ENCODE measurements around the gene CACUL1. TPM values are rescaled to one million over a fixed set of nuclear protein-coding genes. Genes with fewer than 3 reads are reported as not detected.
"Not testable (repeated sequence)": the region's sequence is repeated elsewhere in the genome, so short reads cannot be mapped to it uniquely, and the experiment has no call there.

The CACUL1 gene
- total RNA-seq, 1 experiment from 2014 or later, result 62.5 TPM

DNA sequence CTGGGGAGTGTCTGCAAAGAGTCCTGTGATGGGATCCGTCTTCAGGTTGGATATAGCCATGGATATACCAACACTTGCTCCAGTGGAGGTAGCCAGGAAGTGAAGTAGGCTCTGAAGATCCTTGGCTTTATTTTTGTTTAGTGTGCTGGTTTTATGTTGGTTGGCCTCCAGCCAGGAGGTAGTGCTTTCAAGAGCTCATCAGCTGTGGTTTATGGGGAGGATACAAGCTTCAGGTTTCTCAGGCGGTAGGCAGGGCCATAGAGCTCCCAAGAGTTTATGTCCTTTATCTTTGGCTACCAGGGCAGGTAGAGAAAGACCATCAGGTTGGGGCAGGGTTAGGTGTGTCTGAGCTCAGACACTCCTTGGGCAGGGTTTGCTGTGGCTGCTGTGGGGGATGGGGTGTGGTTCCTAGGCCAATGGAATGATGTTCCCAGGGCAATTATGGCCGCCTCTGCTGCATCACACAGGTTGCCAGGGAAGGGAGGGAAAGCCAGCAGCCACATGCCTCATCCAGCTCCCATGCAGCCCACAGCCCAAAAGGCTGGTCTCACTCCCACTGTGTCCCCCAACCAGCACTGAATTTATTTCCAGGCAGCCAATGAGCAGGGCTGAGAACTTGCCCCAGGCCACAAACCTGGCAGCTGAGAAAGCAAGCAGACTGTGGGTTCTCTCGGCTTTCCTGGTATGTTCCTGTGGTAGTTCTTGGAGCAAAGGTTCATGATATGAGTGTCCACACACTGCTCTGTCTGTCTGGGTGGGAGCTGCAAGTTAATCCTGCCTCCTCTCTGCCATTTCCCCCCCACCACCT, 92.3 kb downstream of the CACUL1 start:
- Histone ChIP-seq H3K4me3 (no peak overlapping the region), H3F3A (ENCODE audit: insufficient read depth, low read depth) (no peaks in the 10 kb centered on the region), H3K36me3 (ENCODE audit: low read depth) (no peaks in the 10 kb centered on the region), H3K79me2 (ENCODE audit: low read depth) (no peaks in the 10 kb centered on the region), H3K4me2 (no peak overlapping the region), H3K27ac (no peak overlapping the region), H2AFZ (no peak overlapping the region), H3K27me3 (ENCODE audit: insufficient read depth, low read depth) (no peaks in the 10 kb centered on the region), H4K20me1 (ENCODE audit: insufficient read depth) (no peaks in the 10 kb centered on the region), H3K4me1 (replicated peaks; ENCODE audit: insufficient read depth) (no peaks in the 10 kb centered on the region), H3K9me2 (ENCODE audit: insufficient read depth) (no peaks in the 10 kb centered on the region), H3K9me3 (ENCODE audit: insufficient read depth, low read depth) (no peaks in the 10 kb centered on the region)
- BruUV-seq (replicated peaks), result no TSS peak
- no peak for DNase-seq
- ChIA-PET POLR2A (ENCODE audit: unreplicated experiment) (no interaction called here), CTCF (no interaction called here)
- TF ChIP-seq EZH2 (IDR thresholded peaks at IDR 0.05; ENCODE audit: low read depth), result no peak
- TF ChIP-seq, protein P1, sequence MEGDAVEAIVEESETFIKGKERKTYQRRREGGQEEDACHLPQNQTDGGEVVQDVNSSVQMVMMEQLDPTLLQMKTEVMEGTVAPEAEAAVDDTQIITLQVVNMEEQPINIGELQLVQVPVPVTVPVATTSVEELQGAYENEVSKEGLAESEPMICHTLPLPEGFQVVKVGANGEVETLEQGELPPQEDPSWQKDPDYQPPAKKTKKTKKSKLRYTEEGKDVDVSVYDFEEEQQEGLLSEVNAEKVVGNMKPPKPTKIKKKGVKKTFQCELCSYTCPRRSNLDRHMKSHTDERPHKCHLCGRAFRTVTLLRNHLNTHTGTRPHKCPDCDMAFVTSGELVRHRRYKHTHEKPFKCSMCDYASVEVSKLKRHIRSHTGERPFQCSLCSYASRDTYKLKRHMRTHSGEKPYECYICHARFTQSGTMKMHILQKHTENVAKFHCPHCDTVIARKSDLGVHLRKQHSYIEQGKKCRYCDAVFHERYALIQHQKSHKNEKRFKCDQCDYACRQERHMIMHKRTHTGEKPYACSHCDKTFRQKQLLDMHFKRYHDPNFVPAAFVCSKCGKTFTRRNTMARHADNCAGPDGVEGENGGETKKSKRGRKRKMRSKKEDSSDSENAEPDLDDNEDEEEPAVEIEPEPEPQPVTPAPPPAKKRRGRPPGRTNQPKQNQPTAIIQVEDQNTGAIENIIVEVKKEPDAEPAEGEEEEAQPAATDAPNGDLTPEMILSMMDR (conservative IDR thresholded peaks at IDR 0.05), result no peak
- intact Hi-C loops (cut with micrococcal nuclease; ENCODE audit: unreplicated experiment), result no loop called here

DNA sequence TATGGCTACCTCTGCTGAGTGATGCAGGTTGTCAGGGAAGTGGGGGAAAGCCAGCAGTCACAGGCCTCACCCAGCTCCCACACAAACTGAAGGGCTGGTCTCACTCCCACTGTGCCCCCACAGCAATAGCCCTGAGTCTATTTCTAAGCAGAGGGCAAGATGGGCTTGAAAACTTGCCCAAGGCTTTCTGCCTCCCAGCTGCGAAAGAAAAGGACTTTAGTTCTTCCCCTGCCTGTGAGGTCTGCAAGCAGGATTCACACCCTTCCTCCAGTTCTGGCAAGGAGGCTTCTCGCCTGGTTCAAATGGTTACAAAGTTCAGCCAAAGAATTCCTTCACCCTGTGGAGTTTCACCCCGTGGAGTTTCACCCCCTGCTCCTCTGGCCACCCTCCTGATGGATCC, 96.0 kb downstream of the CACUL1 start:
- Histone ChIP-seq H3K9me3 (ENCODE audit: insufficient read depth, low read depth) (no peaks in the 10 kb centered on the region), H3K4me2 (no peak overlapping the region), H3K9me2 (ENCODE audit: insufficient read depth) (no peaks in the 10 kb centered on the region), H3K27ac (no peak overlapping the region), H2AFZ (no peak overlapping the region), H3F3A (ENCODE audit: insufficient read depth, low read depth) (no peaks in the 10 kb centered on the region), H4K20me1 (ENCODE audit: insufficient read depth) (no peaks in the 10 kb centered on the region), H3K79me2 (ENCODE audit: low read depth) (no peaks in the 10 kb centered on the region), H3K27me3 (ENCODE audit: insufficient read depth, low read depth) (no peaks in the 10 kb centered on the region), H3K4me3 (no peak overlapping the region), H3K36me3 (ENCODE audit: low read depth) (no peaks in the 10 kb centered on the region), H3K4me1 (replicated peaks; ENCODE audit: insufficient read depth) (no peaks in the 10 kb centered on the region)
- TF ChIP-seq, protein P1 (conservative IDR thresholded peaks at IDR 0.05), result no peak
- TF ChIP-seq EZH2 (IDR thresholded peaks at IDR 0.05; ENCODE audit: low read depth), result no peak
- POLR2A ChIA-PET (ENCODE audit: unreplicated experiment), result no interaction called here
- CTCF ChIA-PET, result no interaction called here
- intact Hi-C loops (cut with micrococcal nuclease; ENCODE audit: unreplicated experiment), result no loop called here
- no TSS peak for BruUV-seq (replicated peaks)
- no peak for DNase-seq

GRCh38 chr10:118658168-118658567, 96.6 kb downstream of the CACUL1 start:
- H3K9me3 ChIP-seq (ENCODE audit: insufficient read depth, low read depth); H3F3A ChIP-seq (ENCODE audit: insufficient read depth, low read depth); DNase-seq; intact Hi-C loops (cut with micrococcal nuclease; ENCODE audit: unreplicated experiment); BruUV-seq (replicated peaks); H2AFZ ChIP-seq; H3K4me1 ChIP-seq (replicated peaks; ENCODE audit: insufficient read depth); H3K27ac ChIP-seq; H3K9me2 ChIP-seq (ENCODE audit: insufficient read depth); H3K4me2 ChIP-seq; H3K36me3 ChIP-seq (ENCODE audit: low read depth); H3K79me2 ChIP-seq (ENCODE audit: low read depth); POLR2A ChIA-PET (ENCODE audit: unreplicated experiment); H4K20me1 ChIP-seq (ENCODE audit: insufficient read depth); CTCF ChIA-PET; H3K27me3 ChIP-seq (ENCODE audit: insufficient read depth, low read depth); H3K4me3 ChIP-seq: not testable (repeated sequence)

DNA sequence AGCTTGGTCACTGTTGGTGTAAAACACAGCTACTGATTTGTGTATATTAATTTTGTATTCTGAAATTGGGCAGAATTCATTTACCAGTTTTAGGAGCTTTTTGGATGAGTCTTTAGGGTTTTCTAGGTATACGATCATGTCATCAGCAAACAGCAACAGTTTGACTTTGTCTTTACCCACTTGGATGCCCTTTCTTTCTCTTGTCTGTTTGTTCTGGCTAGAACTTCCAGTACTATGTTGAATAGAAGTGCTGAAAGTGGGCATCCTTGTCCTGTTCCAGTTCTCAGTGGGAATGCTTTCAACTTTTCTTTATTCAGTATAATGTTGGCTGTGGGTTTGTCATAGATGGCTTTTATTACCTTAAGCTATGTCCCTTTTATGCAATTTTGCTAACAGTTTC, 109.5 kb downstream of the CACUL1 start:
- BruUV-seq (replicated peaks); H3K4me1 ChIP-seq (replicated peaks; ENCODE audit: insufficient read depth); CTCF ChIA-PET; H4K20me1 ChIP-seq (ENCODE audit: insufficient read depth); H3K4me3 ChIP-seq; H3K9me2 ChIP-seq (ENCODE audit: insufficient read depth); H3K9me3 ChIP-seq (ENCODE audit: insufficient read depth, low read depth); H3K36me3 ChIP-seq (ENCODE audit: low read depth); H3K79me2 ChIP-seq (ENCODE audit: low read depth); H3K27ac ChIP-seq; intact Hi-C loops (cut with micrococcal nuclease; ENCODE audit: unreplicated experiment); DNase-seq; H3K4me2 ChIP-seq; H3F3A ChIP-seq (ENCODE audit: insufficient read depth, low read depth); H2AFZ ChIP-seq: not testable (repeated sequence)
- POLR2A ChIA-PET (ENCODE audit: unreplicated experiment), result interaction anchor here (0.6 kb wide), 1 partner anchor 40 kb away, joined by 3 read pairs; no protein-coding TSS in a partner anchor
- peaks cover 37% of the 10 kb centered on the region for H3K27me3 ChIP-seq (ENCODE audit: insufficient read depth, low read depth)

All from PC-9 (cell line).